A673 (cell line): ENCODE measurements around the gene PCLO. TPM values are rescaled to one million over a fixed set of nuclear protein-coding genes. Genes with fewer than 3 reads are reported as not detected.

Experiments used
- BruUV-seq: library from RNA; stranded (reverse); fragments of 400-500 nt; replicated peaks from 2 replicates; lab custom pipeline; 2021; lab: Mats Ljungman, UMichigan
- CTCF ChIA-PET: fragments of 300-600 bp; sonication (Branson Sonifier 250); formaldehyde crosslinking; loops from one replicate; lab custom pipeline; 2022; ENCODE audit warnings: antibody characterized with exemption; lab: Charles Lee
- POLR2A ChIA-PET: fragments of 300-600 bp; sonication (Branson Sonifier 250); formaldehyde crosslinking; loops from one replicate; lab custom pipeline; 2022; ENCODE audit warnings: antibody characterized with exemption; ENCODE audit not compliant: low non-redundant PET; lab: Charles Lee
- DNase-seq: peaks from one replicate; pipeline ENCODE4 v3.0.0-alpha.2; 2015; ENCODE audit warnings: low spot score
- H3K27ac ChIP-seq: fragments of 200-600 bp; sonication (generic); 2 replicates; pipeline ENCODE4 v1.5.1; 2016; ENCODE audit warnings: mixed run types, low read depth, mild to moderate bottlenecking, mixed read lengths, antibody characterized with exemption, low read length; ENCODE audit not compliant: poor library complexity, severe bottlenecking
- H3K27me3 ChIP-seq: fragments of 200-600 bp; sonication (generic); replicated peaks from 2 replicates; pipeline ENCODE4 v1.6.1; 2017; ENCODE audit warnings: mixed run types, low read depth, mild to moderate bottlenecking, mixed read lengths, antibody characterized with exemption, low read length; ENCODE audit not compliant: insufficient read depth, poor library complexity
- H3K36me3 ChIP-seq: fragments of 200-600 bp; sonication (generic); 2 replicates; pipeline ENCODE4 v1.6.1; 2016; ENCODE audit warnings: mixed run types, mild to moderate bottlenecking, mixed read lengths, antibody characterized with exemption, low read length; ENCODE audit not compliant: insufficient read depth, poor library complexity, severe bottlenecking
- H3K4me1 ChIP-seq: fragments of 200-600 bp; sonication (generic); 2 replicates; pipeline ENCODE4 v1.6.1; 2017; ENCODE audit warnings: mixed run types, mild to moderate bottlenecking, mixed read lengths, antibody characterized with exemption, low read length; ENCODE audit not compliant: insufficient read depth, poor library complexity, severe bottlenecking
- H3K4me3 ChIP-seq: fragments of 200-600 bp; sonication (generic); 2 replicates; pipeline ENCODE4 v1.5.1; 2016; ENCODE audit warnings: low read depth, mixed run types, mild to moderate bottlenecking, mixed read lengths, low read length; ENCODE audit not compliant: poor library complexity, severe bottlenecking
- H3K9me3 ChIP-seq: fragments of 200-600 bp; sonication (generic); 2 replicates; pipeline ENCODE4 v1.6.1; 2016; ENCODE audit warnings: mixed run types, low read depth, mild to moderate bottlenecking, mixed read lengths, antibody characterized with exemption, low read length; ENCODE audit not compliant: poor library complexity, severe bottlenecking
- CTCF ChIP-seq: fragments of 300-800, 200-600 bp; sonication (generic); conservative IDR thresholded peaks from 2 replicates; pipeline ENCODE4 v1.5.1; 2017; ENCODE audit warnings: low read depth, mild to moderate bottlenecking, antibody characterized with exemption, low read length, moderate library complexity, mixed read lengths
- EZH2 ChIP-seq: fragments of 200-600 bp; sonication (generic); IDR thresholded peaks from 2 replicates; pipeline ENCODE4 v1.6.1; 2017; ENCODE audit warnings: borderline replicate concordance, low read depth, mild to moderate bottlenecking, mixed read lengths, antibody characterized with exemption, low read length; ENCODE audit not compliant: poor library complexity, severe bottlenecking
- intact Hi-C: fragments of 100-400 bp; cut with micrococcal nuclease; formaldehyde crosslinking; loops from one replicate; pipeline ENCODE4 v1.10.0; 2022; ENCODE audit not compliant: unreplicated experiment
- total RNA-seq: library from RNA; stranded (reverse); gene quantifications from 2 replicates; pipeline ENCODE4 v1.2.3, GENCODE V29; 2021

The PCLO gene
- total RNA-seq, 1 experiment from 2014 or later, result 2.1 TPM

GRCh38 chr7:82760074-82760473 lies 402.6 kb downstream of the PCLO start:
- no peaks in the 10 kb centered on the region for H3K9me3 ChIP-seq
- no peak overlapping the region for H3K27ac ChIP-seq
- peaks cover 27% of the 10 kb centered on the region for H3K27me3 ChIP-seq
- DNase-seq, result no peak
- intact Hi-C loops, result no loop called here
- ChIA-PET POLR2A (no interaction called here), CTCF (no interaction called here)
- no peak overlapping the region for H3K4me3 ChIP-seq
- no peaks in the 10 kb centered on the region for H3K36me3 ChIP-seq
- no TSS peak for BruUV-seq
- no peak for TF ChIP-seq EZH2
- TF ChIP-seq CTCF, result no peak
- H3K4me1 ChIP-seq, result no peaks in the 10 kb centered on the region

GRCh38 chr7:82755705-82756551 lies 406.8 kb downstream of the PCLO start:
- TF ChIP-seq CTCF (no peak), EZH2 (no peak)
- H3K9me3 ChIP-seq, result no peaks in the 10 kb centered on the region

GRCh38 chr7:82750007-82750406 lies 412.7 kb downstream of the PCLO start:
- intact Hi-C loops, result no loop called here
- H3K9me3 ChIP-seq, result no peaks in the 10 kb centered on the region
- BruUV-seq, result no TSS peak
- no peaks in the 10 kb centered on the region for H3K36me3 ChIP-seq
- DNase-seq, result no peak
- H3K27ac ChIP-seq, result no peak overlapping the region
- CTCF ChIA-PET, result no interaction called here
- no peaks in the 10 kb centered on the region for H3K27me3 ChIP-seq
- H3K4me3 ChIP-seq, result no peak overlapping the region
- H3K4me1 ChIP-seq, result no peaks in the 10 kb centered on the region
- POLR2A ChIA-PET, result no interaction called here
- TF ChIP-seq EZH2, result no peak
- TF ChIP-seq CTCF, result no peak

More at GRCh38 chr7:82755705-82756551, 406.8 kb downstream of the PCLO start:
- CTCF ChIA-PET, result no interaction called here
- Histone ChIP-seq H3K4me3 (no peak overlapping the region), H3K27me3 (peaks cover 20% of the 10 kb centered on the region), H3K4me1 (no peaks in the 10 kb centered on the region), H3K27ac (no peak overlapping the region), H3K36me3 (no peaks in the 10 kb centered on the region)
- intact Hi-C loops, result no loop called here
- no peak for DNase-seq
- POLR2A ChIA-PET, result no interaction called here
- no TSS peak for BruUV-seq
